Measurements from ENCODE around the gene ATRNL1.

DNA sequence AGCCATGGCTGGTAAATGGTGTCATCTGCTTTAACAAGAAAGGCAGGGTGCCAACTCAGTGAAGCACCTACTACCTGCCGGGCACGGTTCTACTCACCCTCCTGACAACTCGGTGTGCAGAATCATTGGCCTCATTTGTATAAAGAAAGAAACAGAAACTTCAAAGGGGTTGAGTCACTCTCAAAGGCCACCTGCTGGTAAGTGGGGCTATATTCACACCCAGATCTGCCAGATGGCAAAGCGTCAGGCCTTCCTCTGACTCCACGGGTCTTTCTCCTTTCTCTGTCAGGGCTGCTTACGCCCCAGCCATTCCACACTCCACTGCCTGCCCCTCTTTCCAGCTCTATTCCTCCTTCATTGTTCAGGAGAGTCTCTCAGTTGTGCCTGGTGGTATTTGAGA, 870.7 kb downstream of the ATRNL1 start:
- TF ChIP-seq, protein P1, sequence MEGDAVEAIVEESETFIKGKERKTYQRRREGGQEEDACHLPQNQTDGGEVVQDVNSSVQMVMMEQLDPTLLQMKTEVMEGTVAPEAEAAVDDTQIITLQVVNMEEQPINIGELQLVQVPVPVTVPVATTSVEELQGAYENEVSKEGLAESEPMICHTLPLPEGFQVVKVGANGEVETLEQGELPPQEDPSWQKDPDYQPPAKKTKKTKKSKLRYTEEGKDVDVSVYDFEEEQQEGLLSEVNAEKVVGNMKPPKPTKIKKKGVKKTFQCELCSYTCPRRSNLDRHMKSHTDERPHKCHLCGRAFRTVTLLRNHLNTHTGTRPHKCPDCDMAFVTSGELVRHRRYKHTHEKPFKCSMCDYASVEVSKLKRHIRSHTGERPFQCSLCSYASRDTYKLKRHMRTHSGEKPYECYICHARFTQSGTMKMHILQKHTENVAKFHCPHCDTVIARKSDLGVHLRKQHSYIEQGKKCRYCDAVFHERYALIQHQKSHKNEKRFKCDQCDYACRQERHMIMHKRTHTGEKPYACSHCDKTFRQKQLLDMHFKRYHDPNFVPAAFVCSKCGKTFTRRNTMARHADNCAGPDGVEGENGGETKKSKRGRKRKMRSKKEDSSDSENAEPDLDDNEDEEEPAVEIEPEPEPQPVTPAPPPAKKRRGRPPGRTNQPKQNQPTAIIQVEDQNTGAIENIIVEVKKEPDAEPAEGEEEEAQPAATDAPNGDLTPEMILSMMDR (conservative IDR thresholded peaks at IDR 0.05; ENCODE audit: low read length): no peak
- no peak for TF ChIP-seq EZH2phosphoT487 (IDR thresholded peaks at IDR 0.05; ENCODE audit: borderline replicate concordance, low read depth, low read length)
